ENCODE measurements around the gene EFCAB6. TPM values are rescaled to one million over a fixed set of nuclear protein-coding genes. Genes with fewer than 3 reads are reported as not detected.

The EFCAB6 gene
- total and polyA plus RNA-seq, 11 donors = 0.53 to 2.3 (median 1.5) TPM

- TF ChIP-seq POLR2A (IDR thresholded peaks at IDR 0.05) = no peak
- TF ChIP-seq, protein P1, sequence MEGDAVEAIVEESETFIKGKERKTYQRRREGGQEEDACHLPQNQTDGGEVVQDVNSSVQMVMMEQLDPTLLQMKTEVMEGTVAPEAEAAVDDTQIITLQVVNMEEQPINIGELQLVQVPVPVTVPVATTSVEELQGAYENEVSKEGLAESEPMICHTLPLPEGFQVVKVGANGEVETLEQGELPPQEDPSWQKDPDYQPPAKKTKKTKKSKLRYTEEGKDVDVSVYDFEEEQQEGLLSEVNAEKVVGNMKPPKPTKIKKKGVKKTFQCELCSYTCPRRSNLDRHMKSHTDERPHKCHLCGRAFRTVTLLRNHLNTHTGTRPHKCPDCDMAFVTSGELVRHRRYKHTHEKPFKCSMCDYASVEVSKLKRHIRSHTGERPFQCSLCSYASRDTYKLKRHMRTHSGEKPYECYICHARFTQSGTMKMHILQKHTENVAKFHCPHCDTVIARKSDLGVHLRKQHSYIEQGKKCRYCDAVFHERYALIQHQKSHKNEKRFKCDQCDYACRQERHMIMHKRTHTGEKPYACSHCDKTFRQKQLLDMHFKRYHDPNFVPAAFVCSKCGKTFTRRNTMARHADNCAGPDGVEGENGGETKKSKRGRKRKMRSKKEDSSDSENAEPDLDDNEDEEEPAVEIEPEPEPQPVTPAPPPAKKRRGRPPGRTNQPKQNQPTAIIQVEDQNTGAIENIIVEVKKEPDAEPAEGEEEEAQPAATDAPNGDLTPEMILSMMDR (IDR thresholded peaks at IDR 0.05) = no peak
Measured at GRCh38 chr22:43722444-43722843, 89.7 kb downstream of the EFCAB6 start.

GRCh38 chr22:43720716-43721115, 91.4 kb downstream of the EFCAB6 start:
- H3K36me3 ChIP-seq = peaks cover 0 to 10% (median 0%) of the 10 kb centered on the region in 9 donors

More at GRCh38 chr22:43722444-43722843, 89.7 kb downstream of the EFCAB6 start:
- 88 to 93% (median 91%) methylated on average over 5 of the region's 5 CpGs for WGBS, 4 donors
- no peak overlapping the region for H3K4me3 ChIP-seq
- H3K27ac ChIP-seq = no peak overlapping the region
- peaks cover 0 to 24% (median 8%) of the 10 kb centered on the region in 12 donors for H3K4me1 ChIP-seq
- ATAC-seq (no peak), DNase-seq (no peak)
- H3K36me3 ChIP-seq = peaks cover 0 to 6% (median 0%) of the 10 kb centered on the region in 9 donors
- intact Hi-C loops (cut with DNase I) = no loop called here
- H3K27me3 ChIP-seq = no peaks in the 10 kb centered on the region
- peaks cover 0 to under 1% (median 0%) of the 10 kb centered on the region in 12 donors for H3K9me3 ChIP-seq

DNA sequence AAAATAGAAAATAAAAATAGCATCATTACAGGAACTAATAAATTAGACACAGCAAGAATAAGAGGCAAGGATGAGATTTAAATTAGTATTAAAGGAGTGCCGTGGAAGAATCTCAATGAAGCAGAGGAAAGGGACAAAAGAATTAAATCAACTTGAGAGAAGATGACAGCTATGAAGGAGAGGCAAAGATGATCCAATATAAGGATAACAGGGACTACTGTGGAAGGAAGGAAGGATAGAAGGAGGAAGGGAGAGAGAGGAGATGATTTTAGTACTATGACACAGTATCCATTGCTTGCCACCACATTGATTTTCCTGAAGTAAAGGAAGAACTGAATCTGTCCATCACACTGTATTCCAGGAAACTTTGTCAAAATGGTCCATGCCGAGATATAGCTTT, 98.0 kb downstream of the EFCAB6 start:
- peaks cover 0 to 3% (median 0%) of the 10 kb centered on the region in 12 donors for H3K9me3 ChIP-seq

More at GRCh38 chr22:43720716-43721115, 91.4 kb downstream of the EFCAB6 start:
- Histone ChIP-seq H3K27me3 (no peaks in the 10 kb centered on the region), H3K4me3 (no peak overlapping the region), H3K4me1 (peaks cover 0 to 12% (median under 1%) of the 10 kb centered on the region in 12 donors), H3K27ac (no peak overlapping the region), H3K9me3 (no peaks in the 10 kb centered on the region)
- no peak for ATAC-seq
- intact Hi-C loops (cut with DNase I) = no loop called here
- DNase-seq = no peak
- 68 to 81% (median 75%) methylated on average over 1 of the region's 1 CpG for WGBS, 4 donors
- TF ChIP-seq, protein P1 (IDR thresholded peaks at IDR 0.05) = no peak
- TF ChIP-seq POLR2A (IDR thresholded peaks at IDR 0.05) = no peak

GRCh38 chr22:43711681-43712080, 100.4 kb downstream of the EFCAB6 start:
- no peak for TF ChIP-seq POLR2A (IDR thresholded peaks at IDR 0.05)
- TF ChIP-seq, protein P1 (IDR thresholded peaks at IDR 0.05) = no peak
- intact Hi-C loops (cut with DNase I) = no loop called here
- no peaks in the 10 kb centered on the region for H3K27me3 ChIP-seq
- H3K4me1 ChIP-seq = no peaks in the 10 kb centered on the region
- no peak for DNase-seq
- H3K36me3 ChIP-seq = peaks cover 0 to 5% (median 0%) of the 10 kb centered on the region in 9 donors
- 71 to 79% (median 76%) methylated on average over 4 of the region's 4 CpGs for WGBS, 4 donors
- no peak overlapping the region for H3K4me3 ChIP-seq
- no peak for ATAC-seq
- peaks cover 0 to 3% (median 0%) of the 10 kb centered on the region in 12 donors for H3K9me3 ChIP-seq
- H3K27ac ChIP-seq = no peak overlapping the region

More for the DNA sequence above, 98.0 kb downstream of the EFCAB6 start:
- peaks cover 0 to 8% (median 0%) of the 10 kb centered on the region in 9 donors for H3K36me3 ChIP-seq
- H3K4me1 ChIP-seq = no peaks in the 10 kb centered on the region
- no peak overlapping the region for H3K27ac ChIP-seq
- no peak for ATAC-seq
- no peak for DNase-seq
- intact Hi-C loops (cut with DNase I) = no loop called here
- TF ChIP-seq POLR2A (IDR thresholded peaks at IDR 0.05) = no peak
- TF ChIP-seq, protein P1 (IDR thresholded peaks at IDR 0.05) = no peak
- no peak overlapping the region for H3K4me3 ChIP-seq
- WGBS, 4 donors = 91 to 97% (median 92%) methylated on average over 2 of the region's 2 CpGs
- no peaks in the 10 kb centered on the region for H3K27me3 ChIP-seq

All from heart left ventricle (tissue), 16 donors.